GM11168 (cell line): ENCODE results near the gene BARHL2.

ENCODE experiments used
- in situ Hi-C: fragments of 300-500 bp; cut with MboI; formaldehyde crosslinking; loops from one replicate; pipeline ENCODE4 v1.12.0; 2022; ENCODE audit warnings: low sequenced_read_pairs; ENCODE audit not compliant: unreplicated experiment

The BARHL2 gene

GRCh38 chr1:90712915-90713730 lies 4.0 kb downstream of the BARHL2 start:
- in situ Hi-C loops: loop anchor here (25.0 kb wide), 1 partner anchor 449 kb away; no protein-coding TSS in a partner anchor

GRCh38 chr1:90712153-90712856 lies 4.8 kb downstream of the BARHL2 start:
- in situ Hi-C loops: loop anchor here (25.0 kb wide), 1 partner anchor 450 kb away; no protein-coding TSS in a partner anchor

- in situ Hi-C loops: loop anchor here (25.0 kb wide), 1 partner anchor 451 kb away; no protein-coding TSS in a partner anchor
Measured at GRCh38 chr1:90711696-90712095, 5.4 kb downstream of the BARHL2 start.

GRCh38 chr1:90710579-90711536 lies 6.2 kb downstream of the BARHL2 start:
- in situ Hi-C loops: loop anchor here (25.0 kb wide), 1 partner anchor 451 kb away; no protein-coding TSS in a partner anchor

GRCh38 chr1:90709535-90709934 lies 7.6 kb downstream of the BARHL2 start:
- in situ Hi-C loops: loop anchor here (25.0 kb wide), 1 partner anchor 453 kb away; no protein-coding TSS in a partner anchor

GRCh38 chr1:90708826-90709225 lies 8.3 kb downstream of the BARHL2 start:
- in situ Hi-C loops: loop anchor here (25.0 kb wide), 1 partner anchor 453 kb away; no protein-coding TSS in a partner anchor

GRCh38 chr1:90708236-90708786 lies 8.8 kb downstream of the BARHL2 start:
- in situ Hi-C loops: loop anchor here (25.0 kb wide), 1 partner anchor 454 kb away; no protein-coding TSS in a partner anchor

- in situ Hi-C loops: loop anchor here (25.0 kb wide), 1 partner anchor 455 kb away; no protein-coding TSS in a partner anchor
Measured at GRCh38 chr1:90707363-90707710, 9.8 kb downstream of the BARHL2 start.

- in situ Hi-C loops: loop anchor here (25.0 kb wide), 1 partner anchor 456 kb away; no protein-coding TSS in a partner anchor
Measured at GRCh38 chr1:90706437-90707362, 10.4 kb downstream of the BARHL2 start.

- in situ Hi-C loops: loop anchor here (25.0 kb wide), 1 partner anchor 456 kb away; no protein-coding TSS in a partner anchor
Measured at GRCh38 chr1:90705956-90706355, 11.1 kb downstream of the BARHL2 start.

- in situ Hi-C loops: loop anchor here (25.0 kb wide), 1 partner anchor 457 kb away; no protein-coding TSS in a partner anchor
Measured at GRCh38 chr1:90704817-90705216, 12.3 kb downstream of the BARHL2 start.

GRCh38 chr1:90694846-90695245 lies 22.3 kb downstream of the BARHL2 start:
- in situ Hi-C loops: no loop called here

- in situ Hi-C loops: no loop called here
Measured at GRCh38 chr1:90687747-90688146, 29.4 kb downstream of the BARHL2 start.

- in situ Hi-C loops: no loop called here
Measured at GRCh38 chr1:90675161-90675847, 41.8 kb downstream of the BARHL2 start.

GRCh38 chr1:90671741-90672140 lies 45.4 kb downstream of the BARHL2 start:
- in situ Hi-C loops: no loop called here

GRCh38 chr1:90671251-90671650 lies 45.9 kb downstream of the BARHL2 start:
- in situ Hi-C loops: no loop called here
